Measurements from ENCODE around the gene ISCU.

Gene ISCU

DNA sequence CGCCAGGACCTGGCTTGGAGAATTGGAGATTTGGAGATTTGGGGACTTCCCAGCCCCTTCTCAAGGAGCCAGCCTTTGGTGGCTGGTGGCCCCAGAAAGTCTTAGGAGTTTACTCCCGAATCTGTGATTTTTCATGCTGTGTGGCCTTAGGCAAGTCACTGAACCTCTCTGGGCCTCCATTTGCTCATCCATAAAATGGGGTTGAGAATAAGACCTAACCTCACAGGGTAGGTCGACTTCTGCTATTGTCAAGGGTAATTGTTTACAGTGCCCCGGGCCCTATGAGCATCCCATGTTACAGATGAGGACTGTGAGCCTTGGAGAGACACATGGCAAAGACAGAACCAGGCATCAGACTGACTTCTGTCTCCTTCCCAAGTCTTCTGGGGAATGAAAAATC lies 51.6 kb downstream of the ISCU start:
- no peaks in the 10 kb centered on the region for H3F3A ChIP-seq (ENCODE audit: control insufficient read depth, insufficient read depth)
- H3K4me3 ChIP-seq (ENCODE audit: low read length), result no peak overlapping the region
- no peaks in the 10 kb centered on the region for H3K79me2 ChIP-seq (ENCODE audit: control insufficient read depth, low read length)
- no peak overlapping the region for H3K27ac ChIP-seq (ENCODE audit: low read depth, low read length)
- TF ChIP-seq, protein P1, sequence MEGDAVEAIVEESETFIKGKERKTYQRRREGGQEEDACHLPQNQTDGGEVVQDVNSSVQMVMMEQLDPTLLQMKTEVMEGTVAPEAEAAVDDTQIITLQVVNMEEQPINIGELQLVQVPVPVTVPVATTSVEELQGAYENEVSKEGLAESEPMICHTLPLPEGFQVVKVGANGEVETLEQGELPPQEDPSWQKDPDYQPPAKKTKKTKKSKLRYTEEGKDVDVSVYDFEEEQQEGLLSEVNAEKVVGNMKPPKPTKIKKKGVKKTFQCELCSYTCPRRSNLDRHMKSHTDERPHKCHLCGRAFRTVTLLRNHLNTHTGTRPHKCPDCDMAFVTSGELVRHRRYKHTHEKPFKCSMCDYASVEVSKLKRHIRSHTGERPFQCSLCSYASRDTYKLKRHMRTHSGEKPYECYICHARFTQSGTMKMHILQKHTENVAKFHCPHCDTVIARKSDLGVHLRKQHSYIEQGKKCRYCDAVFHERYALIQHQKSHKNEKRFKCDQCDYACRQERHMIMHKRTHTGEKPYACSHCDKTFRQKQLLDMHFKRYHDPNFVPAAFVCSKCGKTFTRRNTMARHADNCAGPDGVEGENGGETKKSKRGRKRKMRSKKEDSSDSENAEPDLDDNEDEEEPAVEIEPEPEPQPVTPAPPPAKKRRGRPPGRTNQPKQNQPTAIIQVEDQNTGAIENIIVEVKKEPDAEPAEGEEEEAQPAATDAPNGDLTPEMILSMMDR (IDR thresholded peaks at IDR 0.05; ENCODE audit: low read depth, low read length, poor library complexity, severe bottlenecking), result no peak
- no peak for TF ChIP-seq EZH2phosphoT487 (IDR thresholded peaks at IDR 0.05; ENCODE audit: borderline replicate concordance, low read length)
- H3K4me2 ChIP-seq (ENCODE audit: low read length), result no peak overlapping the region
- H3K9me3 ChIP-seq (ENCODE audit: control insufficient read depth, insufficient read depth, low read length), result peaks cover 10% of the 10 kb centered on the region; the same call in 1 of the 2 replicates
- H4K20me1 ChIP-seq (ENCODE audit: control insufficient read depth, insufficient read depth, low read depth, low read length), result no peaks in the 10 kb centered on the region
- peaks cover 36% of the 10 kb centered on the region for H3K4me1 ChIP-seq (ENCODE audit: control insufficient read depth, low read length)
- H3K27me3 ChIP-seq (ENCODE audit: control insufficient read depth, low read length), result peaks cover 41% of the 10 kb centered on the region
- H3K36me3 ChIP-seq (ENCODE audit: control insufficient read depth, low read length), result no peaks in the 10 kb centered on the region
- H3K9me2 ChIP-seq (replicated peaks; ENCODE audit: control insufficient read depth, low read length), result no peaks in the 10 kb centered on the region

- Histone ChIP-seq H3K9me3 (ENCODE audit: control insufficient read depth, insufficient read depth, low read length) (peaks cover 10% of the 10 kb centered on the region; the same call in 1 of the 2 replicates), H4K20me1 (ENCODE audit: control insufficient read depth, insufficient read depth, low read depth, low read length) (no peaks in the 10 kb centered on the region), H3K4me1 (ENCODE audit: control insufficient read depth, low read length) (peaks cover 33% of the 10 kb centered on the region), H3K9me2 (replicated peaks; ENCODE audit: control insufficient read depth, low read length) (no peaks in the 10 kb centered on the region), H3F3A (ENCODE audit: control insufficient read depth, insufficient read depth) (no peaks in the 10 kb centered on the region), H3K36me3 (ENCODE audit: control insufficient read depth, low read length) (no peaks in the 10 kb centered on the region), H3K27ac (ENCODE audit: low read depth, low read length) (no peak overlapping the region), H3K4me2 (ENCODE audit: low read length) (no peak overlapping the region), H3K4me3 (ENCODE audit: low read length) (no peak overlapping the region), H3K27me3 (ENCODE audit: control insufficient read depth, low read length) (peaks cover 37% of the 10 kb centered on the region), H3K79me2 (ENCODE audit: control insufficient read depth, low read length) (no peaks in the 10 kb centered on the region)
- TF ChIP-seq, protein P1 (IDR thresholded peaks at IDR 0.05; ENCODE audit: low read depth, low read length, poor library complexity, severe bottlenecking), result no peak
- no peak for TF ChIP-seq EZH2phosphoT487 (IDR thresholded peaks at IDR 0.05; ENCODE audit: borderline replicate concordance, low read length)
Measured at GRCh38 chr12:108614639-108615038, 52.2 kb downstream of the ISCU start.

GRCh38 chr12:108615918-108616317 lies 53.5 kb downstream of the ISCU start:
- H3K36me3 ChIP-seq (ENCODE audit: control insufficient read depth, low read length), result no peaks in the 10 kb centered on the region
- no peak overlapping the region for H3K4me3 ChIP-seq (ENCODE audit: low read length)
- TF ChIP-seq EZH2phosphoT487 (IDR thresholded peaks at IDR 0.05; ENCODE audit: borderline replicate concordance, low read length), result no peak
- TF ChIP-seq, protein P1 (IDR thresholded peaks at IDR 0.05; ENCODE audit: low read depth, low read length, poor library complexity, severe bottlenecking), result no peak
- no peak overlapping the region for H3K4me2 ChIP-seq (ENCODE audit: low read length)
- H3K27ac ChIP-seq (ENCODE audit: low read depth, low read length), result no peak overlapping the region
- peaks cover 26% of the 10 kb centered on the region for H3K27me3 ChIP-seq (ENCODE audit: control insufficient read depth, low read length)
- H3K9me3 ChIP-seq (ENCODE audit: control insufficient read depth, insufficient read depth, low read length), result peaks cover 10% of the 10 kb centered on the region; the same call in 1 of the 2 replicates
- peaks cover 30% of the 10 kb centered on the region for H3K4me1 ChIP-seq (ENCODE audit: control insufficient read depth, low read length)
- no peaks in the 10 kb centered on the region for H4K20me1 ChIP-seq (ENCODE audit: control insufficient read depth, insufficient read depth, low read depth, low read length)
- H3K9me2 ChIP-seq (replicated peaks; ENCODE audit: control insufficient read depth, low read length), result no peaks in the 10 kb centered on the region
- H3F3A ChIP-seq (ENCODE audit: control insufficient read depth, insufficient read depth), result no peaks in the 10 kb centered on the region
- H3K79me2 ChIP-seq (ENCODE audit: control insufficient read depth, low read length), result no peaks in the 10 kb centered on the region
